ENCODE results near the gene RANBP9.

DNA sequence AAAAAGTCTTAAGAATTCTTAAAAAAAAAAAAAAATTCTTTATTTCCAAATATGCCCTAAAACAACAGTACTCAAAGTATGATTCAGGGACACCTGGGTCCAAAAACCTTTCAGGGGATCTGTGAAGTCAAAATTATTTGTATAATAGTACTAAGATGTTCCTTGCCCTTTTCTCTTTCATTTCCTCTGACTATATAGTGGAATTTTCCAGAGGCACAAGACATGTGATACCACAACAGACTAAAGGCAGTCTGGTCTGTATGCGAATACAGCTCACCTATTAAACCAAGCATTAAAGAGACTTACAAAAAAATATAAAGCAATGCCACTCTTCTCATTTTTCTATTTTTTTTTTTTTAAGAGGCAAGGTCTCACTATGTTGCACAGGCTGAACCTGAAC is 81.1 kb downstream of the RANBP9 start:
- TF ChIP-seq, protein P1, sequence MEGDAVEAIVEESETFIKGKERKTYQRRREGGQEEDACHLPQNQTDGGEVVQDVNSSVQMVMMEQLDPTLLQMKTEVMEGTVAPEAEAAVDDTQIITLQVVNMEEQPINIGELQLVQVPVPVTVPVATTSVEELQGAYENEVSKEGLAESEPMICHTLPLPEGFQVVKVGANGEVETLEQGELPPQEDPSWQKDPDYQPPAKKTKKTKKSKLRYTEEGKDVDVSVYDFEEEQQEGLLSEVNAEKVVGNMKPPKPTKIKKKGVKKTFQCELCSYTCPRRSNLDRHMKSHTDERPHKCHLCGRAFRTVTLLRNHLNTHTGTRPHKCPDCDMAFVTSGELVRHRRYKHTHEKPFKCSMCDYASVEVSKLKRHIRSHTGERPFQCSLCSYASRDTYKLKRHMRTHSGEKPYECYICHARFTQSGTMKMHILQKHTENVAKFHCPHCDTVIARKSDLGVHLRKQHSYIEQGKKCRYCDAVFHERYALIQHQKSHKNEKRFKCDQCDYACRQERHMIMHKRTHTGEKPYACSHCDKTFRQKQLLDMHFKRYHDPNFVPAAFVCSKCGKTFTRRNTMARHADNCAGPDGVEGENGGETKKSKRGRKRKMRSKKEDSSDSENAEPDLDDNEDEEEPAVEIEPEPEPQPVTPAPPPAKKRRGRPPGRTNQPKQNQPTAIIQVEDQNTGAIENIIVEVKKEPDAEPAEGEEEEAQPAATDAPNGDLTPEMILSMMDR (tag by site-specific recombination; IDR thresholded peaks at IDR 0.05) = no peak
- TF ChIP-seq ZBTB21 (tag by site-specific recombination; IDR thresholded peaks at IDR 0.05) = no peak
- no peak for TF ChIP-seq ZNF555 (tag by site-specific recombination; conservative IDR thresholded peaks at IDR 0.05)
- TF ChIP-seq, protein P2, sequence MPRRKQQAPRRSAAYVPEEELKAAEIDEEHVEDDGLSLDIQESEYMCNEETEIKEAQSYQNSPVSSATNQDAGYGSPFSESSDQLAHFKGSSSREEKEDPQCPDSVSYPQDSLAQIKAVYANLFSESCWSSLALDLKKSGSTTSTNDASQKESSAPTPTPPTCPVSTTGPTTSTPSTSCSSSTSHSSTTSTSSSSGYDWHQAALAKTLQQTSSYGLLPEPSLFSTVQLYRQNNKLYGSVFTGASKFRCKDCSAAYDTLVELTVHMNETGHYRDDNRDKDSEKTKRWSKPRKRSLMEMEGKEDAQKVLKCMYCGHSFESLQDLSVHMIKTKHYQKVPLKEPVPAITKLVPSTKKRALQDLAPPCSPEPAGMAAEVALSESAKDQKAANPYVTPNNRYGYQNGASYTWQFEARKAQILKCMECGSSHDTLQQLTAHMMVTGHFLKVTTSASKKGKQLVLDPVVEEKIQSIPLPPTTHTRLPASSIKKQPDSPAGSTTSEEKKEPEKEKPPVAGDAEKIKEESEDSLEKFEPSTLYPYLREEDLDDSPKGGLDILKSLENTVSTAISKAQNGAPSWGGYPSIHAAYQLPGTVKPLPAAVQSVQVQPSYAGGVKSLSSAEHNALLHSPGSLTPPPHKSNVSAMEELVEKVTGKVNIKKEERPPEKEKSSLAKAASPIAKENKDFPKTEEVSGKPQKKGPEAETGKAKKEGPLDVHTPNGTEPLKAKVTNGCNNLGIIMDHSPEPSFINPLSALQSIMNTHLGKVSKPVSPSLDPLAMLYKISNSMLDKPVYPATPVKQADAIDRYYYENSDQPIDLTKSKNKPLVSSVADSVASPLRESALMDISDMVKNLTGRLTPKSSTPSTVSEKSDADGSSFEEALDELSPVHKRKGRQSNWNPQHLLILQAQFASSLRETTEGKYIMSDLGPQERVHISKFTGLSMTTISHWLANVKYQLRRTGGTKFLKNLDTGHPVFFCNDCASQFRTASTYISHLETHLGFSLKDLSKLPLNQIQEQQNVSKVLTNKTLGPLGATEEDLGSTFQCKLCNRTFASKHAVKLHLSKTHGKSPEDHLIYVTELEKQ (tag by site-specific recombination; IDR thresholded peaks at IDR 0.05; ENCODE audit: borderline replicate concordance) = no peak
